Activated CD4-positive, alpha-beta T cell treated with anti-CD3 and anti-CD28 coated beads for 36 hours (primary cell): Measurements from ENCODE around the gene DESI2. TPM values are rescaled to one million over a fixed set of nuclear protein-coding genes. Genes with fewer than 3 reads are reported as not detected.

Source experiments
- ATAC-seq: fragments of 200-7000 bp; cut with Tn5 transposase; one replicate; pipeline ENCODE4 v1.10.0; 2021; ENCODE audit warnings: mild to moderate bottlenecking, moderate library complexity
- CTCF ChIA-PET: fragments of 350-600 bp; sonication (Branson Sonifier 250); formaldehyde crosslinking; loops from one replicate; lab custom pipeline; 2021; ENCODE audit warnings: antibody characterized with exemption; lab: Charles Lee
- POLR2A ChIA-PET: fragments of 350-600 bp; sonication (Branson Sonifier 250); formaldehyde crosslinking; loops from one replicate; lab custom pipeline; 2021; ENCODE audit warnings: antibody characterized with exemption, inconsistent platforms; lab: Charles Lee
- DNase-seq: peaks from one replicate; pipeline ENCODE4 v3.0.0-alpha.2; 2020
- H3K27ac Mint-ChIP-seq: one replicate; pipeline ENCODE4 v1.8.0; 2021; ENCODE audit warnings: mixed read lengths
- H3K27me3 Mint-ChIP-seq: one replicate; pipeline ENCODE4 v1.8.0; 2021; ENCODE audit warnings: mixed read lengths
- H3K36me3 Mint-ChIP-seq: one replicate; pipeline ENCODE4 v1.8.0; 2021; ENCODE audit warnings: low read depth, mixed read lengths
- H3K4me1 Mint-ChIP-seq: one replicate; pipeline ENCODE4 v1.8.0; 2021; ENCODE audit warnings: mixed read lengths
- H3K4me3 Mint-ChIP-seq: one replicate; pipeline ENCODE4 v1.8.0; 2021; ENCODE audit warnings: mild to moderate bottlenecking, moderate library complexity, mixed read lengths
- H3K9me3 Mint-ChIP-seq: one replicate; pipeline ENCODE4 v1.8.0; 2021; ENCODE audit warnings: low read depth, mixed read lengths
- intact Hi-C, 2 experiments: fragments of 100-400 bp; cut with DNase I in 1 of 2; cut with micrococcal nuclease in 1 of 2; formaldehyde crosslinking; loops; one replicate each; pipeline versions ENCODE4 v1.14.2 to v1.15.1; 2022 to 2024; cut with DNase I, micrococcal nuclease
- total RNA-seq, 2 experiments: library from RNA; stranded (reverse); gene quantifications; one replicate each; pipeline ENCODE4 v1.2.3, GENCODE V29; 2021

Gene DESI2
- 10 to 100 TPM; 24.5 to 26.0 TPM for total RNA-seq

DNA sequence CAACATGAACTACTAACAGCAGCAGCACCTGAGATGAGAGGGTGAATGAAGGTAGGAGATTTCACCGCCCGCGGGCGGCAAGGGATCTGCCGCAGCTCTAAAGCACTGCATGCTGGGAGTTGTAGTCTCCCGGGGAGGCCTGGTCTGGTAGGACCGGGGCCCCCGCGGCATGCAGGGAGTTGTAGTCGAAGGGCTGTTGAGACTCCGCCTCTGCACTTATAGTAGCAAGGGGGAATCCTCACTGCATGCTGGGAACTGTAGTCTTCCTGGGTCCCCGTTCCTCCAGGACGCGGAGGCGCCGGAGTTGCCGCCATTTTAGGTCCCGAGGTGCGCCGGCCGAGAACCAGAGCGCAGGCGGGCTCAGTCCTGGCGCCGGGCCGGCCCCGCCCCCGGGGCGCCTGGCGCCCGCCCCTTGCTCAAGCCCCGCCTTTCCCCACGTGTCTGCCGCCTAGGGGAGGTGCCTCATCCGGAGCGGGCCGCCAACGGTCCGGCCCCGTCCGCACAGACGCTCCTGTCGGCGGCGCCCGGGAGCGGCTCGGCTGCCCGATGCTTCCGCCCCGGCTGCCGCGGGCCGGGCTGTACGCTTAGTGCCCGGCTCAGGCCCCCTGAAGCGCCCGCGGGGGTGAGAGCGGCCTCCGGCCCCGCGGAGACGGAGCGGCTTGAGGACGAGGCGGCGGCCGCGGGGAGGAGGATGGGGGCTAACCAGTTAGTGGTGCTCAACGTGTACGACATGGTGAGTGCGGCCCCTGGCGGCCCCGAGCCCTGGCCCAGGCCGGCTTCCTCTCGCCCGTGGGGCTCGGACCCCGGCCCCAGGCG is at the start of gene DESI2:
DESI2 (plus strand) TSS at position 504 of the 816 bp plus-strand sequence; CDS start at position 692, 188 bp downstream.
- H3K4me1 Mint-ChIP-seq = peaks cover 19% of the 10 kb centered on the region
- H3K9me3 Mint-ChIP-seq = no peaks in the 10 kb centered on the region
- ATAC-seq (peak; percentile 96), DNase-seq (peak; percentile 98)
- H3K27me3 Mint-ChIP-seq = no peaks in the 10 kb centered on the region
- ChIA-PET POLR2A (interaction anchor here (0.6 to 1.1 kb wide), 3 partner anchors 24 to 316 kb away, joined by 3 read pairs; a partner anchor contains a TSS), CTCF (interaction anchor here (0.5 to 1.7 kb wide), 7 partner anchors 48 to 209 kb away, joined by 3 to 8 read pairs (median 3); no protein-coding TSS in a partner anchor)
- H3K4me3 Mint-ChIP-seq = peak within 1 kb of the TSS; percentile 76
- peaks cover 8% of the 10 kb centered on the region for H3K36me3 Mint-ChIP-seq
- intact Hi-C loops = loop anchor here (1.0 to 5.0 kb wide), 12 partner anchors 53 to 1914 kb away; partner anchors contain the start of genes COX20 (in 2 of the 2), HNRNPU (in 2 of the 2), CATSPERE (in 1 of the 2) and CEP170 (in 1 of the 2)
- H3K27ac Mint-ChIP-seq = peak within 1 kb of the TSS; percentile 95

DNA sequence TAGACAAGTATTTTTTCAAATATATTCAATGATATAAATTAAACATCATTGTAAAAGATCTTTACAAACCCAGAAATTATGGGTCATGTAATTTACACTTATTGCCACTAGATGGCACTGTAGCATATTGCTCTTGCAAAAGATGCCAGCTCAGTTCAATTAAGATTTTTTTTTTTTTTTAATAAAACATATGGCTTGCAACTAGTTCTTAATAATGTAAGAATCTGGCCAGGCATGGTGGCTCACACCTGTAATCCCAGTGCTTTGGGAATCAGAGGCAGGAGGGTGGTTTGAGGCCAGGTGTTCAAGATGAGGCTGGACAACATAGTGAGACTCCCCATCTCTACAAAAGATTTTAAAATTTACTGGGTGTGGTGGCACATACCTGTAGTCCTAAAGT is 49.4 kb upstream of the DESI2 start:
- DNase-seq = no peak

DNA sequence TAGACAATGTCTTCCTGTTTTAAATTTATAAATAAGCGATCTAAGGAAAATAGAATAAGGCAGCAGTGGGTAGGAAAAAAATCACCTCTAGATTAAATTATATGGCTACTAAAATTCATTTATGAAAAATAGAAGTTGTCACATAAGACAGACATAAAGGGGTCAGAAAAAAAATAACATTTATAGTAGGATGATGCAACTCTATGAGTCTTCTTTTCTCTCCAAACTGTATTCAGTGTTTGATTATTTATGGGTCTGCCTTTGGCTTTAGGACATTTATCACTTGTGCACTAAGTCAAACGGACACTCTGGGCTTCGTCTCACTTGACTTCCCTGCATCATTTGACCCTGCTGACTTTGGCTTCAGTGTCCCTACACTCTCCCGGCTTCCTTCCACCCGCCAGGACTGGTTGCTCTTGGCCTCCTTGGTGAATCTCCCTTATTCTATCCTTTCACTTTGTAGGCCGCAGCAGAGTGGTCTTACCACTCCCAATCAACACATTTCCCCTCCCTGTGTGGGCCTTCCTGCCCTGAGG is 47.0 kb upstream of the DESI2 start:
- H3K9me3 Mint-ChIP-seq = no peaks in the 10 kb centered on the region
- intact Hi-C loops = no loop called here
- CTCF ChIA-PET = interaction anchor here (0.6 to 4.1 kb wide), 7 partner anchors 11 to 874 kb away, joined by 3 to 66 read pairs (median 4); no protein-coding TSS in a partner anchor
- POLR2A ChIA-PET = no interaction called here
- no peak overlapping the region for H3K4me3 Mint-ChIP-seq
- no peaks in the 10 kb centered on the region for H3K4me1 Mint-ChIP-seq
- peaks cover 4% of the 10 kb centered on the region for H3K27me3 Mint-ChIP-seq
- DNase-seq (no peak), ATAC-seq (no peak)
- H3K27ac Mint-ChIP-seq = no peak overlapping the region
- H3K36me3 Mint-ChIP-seq = no peaks in the 10 kb centered on the region

More for the DNA sequence above, 49.4 kb upstream of the DESI2 start:
- intact Hi-C loops = loop anchor here (1.0 to 5.0 kb wide), 5 partner anchors 124 to 439 kb away; partner anchors contain the start of gene ADSS2 (in 1 of the 2)
- H3K27me3 Mint-ChIP-seq = peaks cover 4% of the 10 kb centered on the region
- no peaks in the 10 kb centered on the region for H3K36me3 Mint-ChIP-seq
- peaks cover 15% of the 10 kb centered on the region for H3K4me1 Mint-ChIP-seq
- CTCF ChIA-PET = interaction anchor here (0.7 to 4.1 kb wide), 23 partner anchors 8 to 438 kb away, joined by 3 to 66 read pairs (median 5); partner anchors contain the start of gene DESI2
- no peak overlapping the region for H3K4me3 Mint-ChIP-seq
- H3K27ac Mint-ChIP-seq = no peak overlapping the region
- H3K9me3 Mint-ChIP-seq = no peaks in the 10 kb centered on the region
- no peak for ATAC-seq
- POLR2A ChIA-PET = interaction anchor here (0.5 to 0.6 kb wide), 2 partner anchors 34 to 290 kb away, joined by 3 read pairs; no protein-coding TSS in a partner anchor

DNA sequence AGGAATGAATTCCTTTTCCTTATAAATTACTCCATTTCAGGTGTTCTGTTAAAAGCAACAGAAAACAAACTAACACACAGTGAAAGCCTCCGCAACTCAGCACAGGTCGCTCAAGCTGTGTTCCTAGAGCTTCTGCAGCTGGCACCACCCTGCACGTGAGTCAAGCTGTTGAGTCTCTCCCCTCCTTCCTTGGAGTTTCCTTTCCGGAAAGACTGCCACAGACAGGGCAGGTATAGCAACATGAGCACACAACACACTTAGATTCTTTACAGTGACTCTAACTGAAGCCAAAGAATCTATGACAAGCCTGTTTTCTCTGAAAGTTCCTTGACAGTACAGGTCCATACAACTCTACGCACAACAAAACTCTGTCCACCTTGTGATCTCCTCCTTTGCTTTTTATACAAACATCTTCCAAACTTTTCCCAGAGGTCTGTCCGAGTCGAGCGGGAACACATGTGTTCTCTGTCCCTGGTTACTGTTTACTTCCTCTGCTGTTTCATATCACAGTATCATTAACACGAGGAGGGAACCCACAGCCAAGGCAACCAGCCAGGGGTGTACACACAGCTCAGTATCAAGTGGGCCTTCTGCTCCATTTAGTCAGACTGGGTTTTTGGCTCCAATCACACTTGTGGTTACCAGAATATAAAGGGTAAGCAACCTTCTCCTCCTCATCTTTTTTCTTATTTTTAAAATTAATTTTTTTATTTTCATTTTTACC is 38.7 kb upstream of the DESI2 start:
- CTCF ChIA-PET = interaction anchor here (0.9 to 4.5 kb wide), 2 partner anchors 10 kb away, joined by 5 to 23 read pairs; no protein-coding TSS in a partner anchor
- no peak overlapping the region for H3K4me3 Mint-ChIP-seq
- POLR2A ChIA-PET = no interaction called here
- intact Hi-C loops = no loop called here
- ATAC-seq (no peak), DNase-seq (no peak)
- no peaks in the 10 kb centered on the region for H3K27me3 Mint-ChIP-seq
- H3K36me3 Mint-ChIP-seq = no peaks in the 10 kb centered on the region
- H3K4me1 Mint-ChIP-seq = no peaks in the 10 kb centered on the region
- no peaks in the 10 kb centered on the region for H3K9me3 Mint-ChIP-seq
- no peak overlapping the region for H3K27ac Mint-ChIP-seq

DNA sequence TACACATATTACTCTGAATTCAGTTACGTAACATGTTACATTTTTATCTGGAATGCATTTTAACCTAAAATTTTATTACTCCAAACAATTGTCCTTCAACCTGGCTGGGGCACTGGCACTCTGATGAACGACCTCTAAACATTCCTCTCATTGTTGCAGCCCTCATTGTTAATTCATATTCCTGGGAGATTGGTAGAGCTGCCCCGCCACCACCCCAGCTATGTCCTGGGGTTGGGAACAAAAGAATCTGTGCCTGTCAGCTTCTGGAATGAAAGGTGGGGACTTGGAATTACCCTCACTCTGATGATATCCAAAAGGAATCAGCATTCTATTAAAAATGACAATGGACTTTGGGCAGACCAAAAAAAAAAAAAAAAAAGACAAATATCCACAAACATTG is 38.0 kb upstream of the DESI2 start:
- POLR2A ChIA-PET = no interaction called here
- no peak overlapping the region for H3K4me3 Mint-ChIP-seq
- CTCF ChIA-PET = interaction anchor here (4.5 kb wide), 1 partner anchor 11 kb away, joined by 23 read pairs; no protein-coding TSS in a partner anchor

DNA sequence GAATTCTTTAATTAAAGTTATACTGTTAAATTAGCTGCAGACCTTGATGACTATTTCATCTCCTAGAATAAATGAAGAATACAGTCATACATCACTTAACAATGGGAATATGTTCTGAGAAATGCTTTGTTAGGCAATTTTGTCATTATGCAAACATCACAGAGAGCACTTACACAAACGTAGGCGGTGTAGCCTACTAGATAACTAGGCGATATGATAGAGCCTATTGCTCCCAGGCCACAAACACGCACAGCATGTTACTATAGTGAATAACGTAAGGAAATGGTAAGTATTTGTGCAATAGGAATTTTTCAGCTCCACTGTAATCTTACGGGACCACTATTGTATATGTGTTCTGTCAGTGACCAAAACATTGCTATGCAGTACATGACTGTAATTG is 37.6 kb upstream of the DESI2 start:
- Mint-ChIP-seq H3K4me1 (no peaks in the 10 kb centered on the region), H3K9me3 (no peaks in the 10 kb centered on the region), H3K27ac (no peak overlapping the region), H3K27me3 (no peaks in the 10 kb centered on the region), H3K36me3 (no peaks in the 10 kb centered on the region), H3K4me3 (no peak overlapping the region)
- no peak for DNase-seq
- intact Hi-C loops = no loop called here
- ChIA-PET POLR2A (no interaction called here), CTCF (interaction anchor here (4.5 kb wide), 1 partner anchor 11 kb away, joined by 23 read pairs; no protein-coding TSS in a partner anchor)
- ATAC-seq = no peak

More for the DNA sequence above, 38.0 kb upstream of the DESI2 start:
- no peaks in the 10 kb centered on the region for H3K36me3 Mint-ChIP-seq
- no peaks in the 10 kb centered on the region for H3K27me3 Mint-ChIP-seq
- H3K4me1 Mint-ChIP-seq = no peaks in the 10 kb centered on the region
- H3K27ac Mint-ChIP-seq = no peak overlapping the region
- intact Hi-C loops = no loop called here
- no peaks in the 10 kb centered on the region for H3K9me3 Mint-ChIP-seq
- ATAC-seq = no peak
- no peak for DNase-seq

DNA sequence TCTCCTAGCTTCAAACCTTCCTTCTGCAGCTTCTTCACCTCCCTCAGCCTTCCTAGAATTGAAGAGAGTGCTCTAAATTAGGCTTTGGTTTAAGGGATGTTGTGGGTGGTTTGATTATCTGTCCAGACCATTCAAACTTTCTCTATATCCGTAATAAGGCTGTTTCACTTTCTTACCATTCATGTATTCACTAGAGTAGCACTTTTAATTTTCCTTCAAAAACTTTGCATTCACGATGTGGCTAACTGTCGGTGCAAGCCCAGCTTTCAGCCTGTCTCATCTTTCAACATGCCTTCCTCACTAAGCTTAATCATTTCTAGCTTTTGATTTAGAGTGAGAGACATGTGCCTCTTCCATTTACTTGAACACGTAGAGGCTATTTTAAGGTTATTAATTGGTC is 26.2 kb upstream of the DESI2 start:
- ATAC-seq (no peak), DNase-seq (no peak)
- Mint-ChIP-seq H3K36me3 (no peaks in the 10 kb centered on the region), H3K27me3 (peaks cover 7% of the 10 kb centered on the region), H3K27ac (no peak overlapping the region), H3K4me1 (no peaks in the 10 kb centered on the region), H3K4me3 (no peak overlapping the region), H3K9me3 (no peaks in the 10 kb centered on the region)
- POLR2A ChIA-PET = no interaction called here
- CTCF ChIA-PET = interaction anchor here (0.8 to 1.1 kb wide), 2 partner anchors 20 to 160 kb away, joined by 3 read pairs; no protein-coding TSS in a partner anchor
- intact Hi-C loops = no loop called here

DNA sequence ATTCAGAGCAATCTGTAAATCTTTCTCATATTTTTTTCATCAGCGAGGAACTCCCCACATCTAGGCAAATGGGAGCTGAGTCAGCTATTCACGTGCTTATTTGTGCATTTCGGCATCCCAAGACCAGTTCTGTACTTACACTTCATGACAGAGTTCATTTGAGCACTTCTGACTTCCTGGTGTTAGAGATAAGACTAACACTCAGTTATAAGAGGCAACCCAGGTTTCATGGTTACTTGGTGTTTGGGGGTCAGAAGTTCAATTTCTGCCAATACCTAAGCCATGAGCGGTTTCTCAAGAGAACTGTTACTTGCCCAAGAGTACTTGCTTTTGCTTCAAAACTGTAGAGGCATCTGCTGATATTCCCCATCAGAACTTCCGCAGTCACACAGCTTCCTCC is 24.1 kb upstream of the DESI2 start:
- DNase-seq (no peak), ATAC-seq (no peak)
- ChIA-PET CTCF (interaction anchor here (0.6 kb wide), 1 partner anchor 80 kb away, joined by 3 read pairs; no protein-coding TSS in a partner anchor), POLR2A (interaction anchor here (0.6 kb wide), 1 partner anchor 24 kb away, joined by 3 read pairs; no protein-coding TSS in a partner anchor)
- Mint-ChIP-seq H3K4me1 (no peaks in the 10 kb centered on the region), H3K27ac (no peak overlapping the region), H3K4me3 (no peak overlapping the region), H3K36me3 (no peaks in the 10 kb centered on the region), H3K9me3 (no peaks in the 10 kb centered on the region), H3K27me3 (peaks cover 7% of the 10 kb centered on the region)
- intact Hi-C loops = no loop called here

DNA sequence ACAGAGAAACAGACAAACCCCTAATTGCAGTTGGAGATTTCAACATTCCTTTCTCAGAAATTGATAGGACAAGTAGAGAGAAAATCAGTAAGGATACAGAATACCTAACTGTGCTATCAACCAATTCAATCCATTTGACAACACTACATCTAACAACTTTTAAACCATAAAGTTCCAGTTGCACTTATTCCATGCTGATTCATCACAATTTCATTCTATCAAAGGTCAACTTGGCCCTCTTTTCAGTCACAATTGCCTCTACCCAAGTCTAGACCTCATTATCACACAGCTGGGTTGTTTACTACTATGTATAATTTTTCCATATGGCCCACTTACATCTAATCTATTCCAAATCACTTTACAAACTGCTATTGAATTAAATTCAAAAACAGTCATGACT is 19.8 kb upstream of the DESI2 start:
- no peak for ATAC-seq
- no peaks in the 10 kb centered on the region for H3K36me3 Mint-ChIP-seq
- peaks cover 2% of the 10 kb centered on the region for H3K27me3 Mint-ChIP-seq
- H3K4me1 Mint-ChIP-seq = no peaks in the 10 kb centered on the region
- H3K9me3 Mint-ChIP-seq = no peaks in the 10 kb centered on the region
- no peak for DNase-seq
- CTCF ChIA-PET = no interaction called here
- intact Hi-C loops = no loop called here
- H3K27ac Mint-ChIP-seq = no peak overlapping the region
- POLR2A ChIA-PET = no interaction called here
- H3K4me3 Mint-ChIP-seq = no peak overlapping the region

DNA sequence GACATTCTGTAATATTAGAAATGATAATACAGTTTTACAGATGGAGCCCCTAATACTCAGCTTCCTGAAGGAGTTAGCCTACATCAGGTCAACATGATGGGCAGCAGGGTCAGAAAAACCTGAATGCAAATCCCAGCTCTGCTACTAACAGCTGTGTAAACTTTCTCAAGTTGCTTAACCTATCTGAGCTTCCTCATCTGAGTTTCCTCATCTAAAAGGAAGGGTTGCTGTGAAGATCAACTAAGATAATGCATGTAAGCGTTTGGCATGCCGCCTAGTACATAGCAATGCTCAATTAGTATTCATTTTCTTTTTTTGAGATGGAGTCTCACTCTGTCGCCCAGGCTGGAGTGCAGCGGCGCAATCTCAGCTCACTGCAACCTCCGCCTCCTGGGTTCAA is 18.4 kb upstream of the DESI2 start:
- Mint-ChIP-seq H3K4me3 (no peak overlapping the region), H3K27ac (no peak overlapping the region), H3K9me3 (no peaks in the 10 kb centered on the region), H3K36me3 (no peaks in the 10 kb centered on the region), H3K4me1 (no peaks in the 10 kb centered on the region), H3K27me3 (no peaks in the 10 kb centered on the region)
- POLR2A ChIA-PET = no interaction called here
- ATAC-seq = no peak
- DNase-seq = no peak
- intact Hi-C loops = no loop called here
- CTCF ChIA-PET = interaction anchor here (0.8 to 1.6 kb wide), 2 partner anchors 11 to 31 kb away, joined by 3 to 6 read pairs; no protein-coding TSS in a partner anchor
